Stimulated activated CD8-positive, alpha-beta memory T cell treated with anti-CD3 and anti-CD28 coated beads, Interleukin-7, amount 100 ng/mL, for 48 hours (primary cell): ENCODE results near the gene B4GALT3.

ENCODE experiments used
- DNase-seq, 2 donors: peaks; one replicate each; pipeline ENCODE4 v3.0.0-alpha.2; 2020; ENCODE audit warnings: low read depth in 1 of 2; ENCODE audit errors: extremely low read depth in 1 of 2

The B4GALT3 gene

DNA sequence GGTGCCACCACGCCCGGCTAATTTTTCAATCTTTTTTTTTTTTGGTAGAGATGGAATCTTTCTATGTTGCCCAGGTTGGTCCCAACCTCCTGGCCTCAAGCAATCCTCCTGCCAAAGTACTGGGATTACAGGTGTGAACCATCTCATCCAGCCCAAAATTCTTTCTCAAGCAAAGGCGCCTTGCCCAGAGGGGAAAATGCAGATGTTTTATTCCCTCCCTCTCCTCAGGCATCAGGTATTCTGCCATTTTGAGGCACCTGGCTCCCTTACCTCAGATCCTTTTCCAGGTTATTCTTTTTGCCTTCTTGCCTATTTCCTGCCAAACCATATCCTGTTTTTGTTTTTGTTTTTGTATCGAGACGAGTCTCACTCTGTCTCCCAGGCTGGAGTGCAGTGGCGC is 11.1 kb upstream of the B4GALT3 start:
- no peak for DNase-seq

GRCh38 chr1:161187311-161187710 is 10.0 kb upstream of the B4GALT3 start:
- DNase-seq: no peak

GRCh38 chr1:161185732-161186311 is 8.5 kb upstream of the B4GALT3 start:
- DNase-seq: no peak

DNA sequence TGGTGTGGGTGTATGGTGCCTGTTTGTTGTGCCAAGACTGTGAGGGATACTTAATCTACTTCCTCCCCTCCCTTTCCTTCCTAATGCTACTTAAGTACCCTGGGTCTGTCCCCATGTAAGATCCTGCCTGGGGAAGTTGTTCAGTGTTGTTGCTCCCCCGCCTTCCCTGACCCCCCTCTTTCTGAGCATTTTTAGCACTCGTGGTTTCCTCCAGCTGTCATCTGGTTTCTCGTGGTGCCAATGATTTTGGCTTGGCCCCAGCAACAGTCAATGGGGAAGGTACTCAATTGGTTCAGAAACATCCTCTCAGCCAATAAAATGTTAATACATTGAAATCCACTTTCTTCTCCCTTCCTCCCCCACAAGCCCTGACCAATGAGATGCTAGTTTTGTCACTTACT is 8.0 kb upstream of the B4GALT3 start:
- peak in 1 of 2 donors; percentile 63 for DNase-seq

DNA sequence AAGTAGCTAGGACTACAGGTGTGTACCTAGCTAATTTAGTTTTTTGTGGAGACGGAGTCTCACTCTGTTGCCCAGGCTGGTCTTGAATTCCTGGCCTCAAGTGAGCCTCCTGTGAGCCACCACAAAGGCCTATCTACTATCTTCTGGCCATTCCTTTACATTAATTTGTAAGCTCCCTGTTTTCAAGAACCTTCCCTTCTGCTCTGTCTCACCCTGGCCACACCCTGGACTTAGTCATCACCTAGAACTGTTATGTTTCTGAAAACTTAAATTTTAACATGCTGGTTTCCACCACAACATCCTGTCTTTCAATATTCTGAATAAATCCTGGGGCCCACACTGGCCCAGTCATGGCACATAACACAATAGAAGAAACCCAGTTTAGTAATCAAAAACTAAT is 4.9 kb upstream of the B4GALT3 start:
- peak in 1 of 2 donors; percentile 59 for DNase-seq

GRCh38 chr1:161180639-161181038 is 3.3 kb upstream of the B4GALT3 start:
- no peak for DNase-seq

DNA sequence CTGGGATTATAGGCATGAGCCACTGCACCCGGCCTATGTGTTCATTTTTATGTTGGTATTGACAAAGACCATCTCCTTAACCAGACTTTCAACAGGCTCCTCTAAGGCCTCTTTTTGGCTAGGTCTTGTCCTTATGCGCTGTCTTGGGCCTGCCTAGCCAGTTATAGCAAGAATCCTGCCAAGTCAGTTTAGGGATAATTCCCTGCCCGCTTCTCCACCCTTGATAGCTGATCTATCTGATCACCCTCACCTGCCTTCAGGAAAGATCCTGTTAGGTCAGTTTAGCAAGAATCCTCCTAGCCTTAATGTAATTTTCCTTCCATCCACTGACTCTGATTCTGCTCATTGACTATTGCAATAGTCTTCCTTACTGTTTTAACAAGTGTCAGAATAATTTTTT is 2.4 kb upstream of the B4GALT3 start:
- DNase-seq: no peak

- no peak for DNase-seq
Observed at GRCh38 chr1:161177936-161178244, 583 bp upstream of the B4GALT3 start.

DNA sequence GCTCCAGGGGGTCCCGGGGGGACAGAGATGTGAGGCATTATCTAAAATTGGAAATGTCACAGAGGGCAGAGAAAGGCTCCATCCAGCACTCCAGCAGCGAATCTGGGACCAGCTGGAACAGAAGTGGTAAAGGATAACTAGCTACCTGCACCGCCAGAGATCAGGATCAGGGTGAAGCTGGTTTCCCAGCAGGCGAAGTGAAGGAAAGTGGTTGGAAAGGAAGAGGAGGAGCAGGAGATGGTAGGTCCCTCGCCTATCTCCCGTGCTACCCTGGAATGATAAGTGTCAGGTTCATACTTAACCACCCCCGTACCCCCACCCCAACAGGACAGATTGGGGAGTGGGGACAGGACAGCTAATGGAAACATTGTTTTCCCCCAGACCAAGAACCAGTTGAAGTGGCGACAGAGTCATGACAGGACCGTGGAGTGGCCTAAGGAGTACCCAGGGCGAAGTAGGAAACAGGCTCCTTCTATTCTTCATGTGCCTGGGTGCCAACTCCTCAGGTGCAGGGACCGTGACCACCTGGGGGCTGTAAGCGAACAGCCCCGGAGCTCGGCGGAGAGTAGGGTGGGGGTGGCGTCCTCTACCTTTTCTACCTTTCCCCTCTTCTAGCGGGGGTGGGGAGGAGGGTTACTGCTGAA is 717 bp downstream of the B4GALT3 start:
- no peak for DNase-seq

GRCh38 chr1:161175771-161176453 is 1.4 kb downstream of the B4GALT3 start:
- no peak for DNase-seq

- no peak for DNase-seq
Observed at GRCh38 chr1:161174911-161175310, 2.4 kb downstream of the B4GALT3 start.

DNA sequence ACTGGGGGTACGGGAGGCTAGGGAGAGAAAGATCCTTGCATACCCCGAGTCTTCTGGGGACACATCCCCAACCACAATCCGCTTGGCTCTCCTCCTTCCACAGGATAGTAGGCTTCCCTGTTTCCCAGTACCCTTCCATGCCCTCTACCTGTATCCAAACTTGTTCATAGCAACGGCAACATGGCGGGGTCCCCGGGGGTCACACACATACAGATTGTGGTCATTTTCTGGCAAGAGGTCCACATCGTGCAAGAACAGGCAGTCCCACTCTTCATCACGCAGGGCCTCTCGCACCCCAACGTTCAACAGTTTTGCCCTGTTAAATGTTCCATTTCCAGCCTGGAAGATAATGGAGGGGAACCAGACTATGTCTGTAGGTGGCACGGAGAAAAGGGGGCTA is 3.6 kb downstream of the B4GALT3 start:
- DNase-seq: no peak

DNA sequence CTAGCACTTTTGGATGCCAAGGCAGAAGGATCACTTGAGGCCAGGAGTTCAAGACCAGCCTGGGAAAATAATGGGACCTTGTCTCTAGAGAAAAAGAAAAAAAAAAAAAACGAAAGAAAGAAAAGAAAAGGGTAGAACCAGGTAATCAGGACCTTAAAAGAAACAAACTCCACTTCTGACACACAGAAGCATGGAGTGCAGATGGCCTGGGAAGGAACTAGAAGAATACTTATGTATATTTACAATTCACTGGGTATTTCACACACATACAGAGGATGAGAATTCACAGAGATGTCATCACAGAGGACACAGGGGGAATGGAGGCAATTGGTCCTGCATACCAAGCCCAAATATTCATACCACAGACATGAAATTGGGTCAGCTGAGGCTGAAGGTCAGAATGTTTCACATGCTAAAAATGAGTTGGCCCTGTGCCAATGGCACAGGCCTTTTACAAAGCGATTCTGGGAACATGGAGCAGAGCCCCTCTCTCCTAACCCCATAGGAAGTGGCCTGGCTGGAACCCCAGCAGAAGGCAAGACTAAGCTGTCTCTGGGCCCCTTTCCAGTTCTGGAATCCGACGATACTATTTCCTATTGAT is 4.4 kb downstream of the B4GALT3 start:
- DNase-seq: no peak

DNA sequence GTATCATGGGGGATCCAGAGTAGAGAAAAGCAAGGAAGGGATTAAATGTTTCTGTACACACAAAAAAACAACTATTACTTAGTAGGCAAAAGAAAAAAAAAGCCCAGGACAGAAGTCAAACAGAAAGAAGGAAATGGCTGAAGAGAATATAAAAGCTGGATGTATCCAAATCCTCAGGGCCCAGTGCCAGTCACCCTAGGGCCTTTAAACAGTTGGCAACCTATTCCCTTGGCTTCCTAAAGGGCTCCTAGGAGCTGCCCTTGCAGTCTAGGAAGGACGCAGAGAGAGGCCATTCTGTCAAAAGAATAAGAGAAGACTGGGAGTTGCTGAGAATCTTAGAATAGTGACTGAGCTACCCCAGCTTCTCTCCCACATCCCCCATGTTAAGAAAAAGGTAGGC is 5.0 kb downstream of the B4GALT3 start:
- no peak for DNase-seq

DNA sequence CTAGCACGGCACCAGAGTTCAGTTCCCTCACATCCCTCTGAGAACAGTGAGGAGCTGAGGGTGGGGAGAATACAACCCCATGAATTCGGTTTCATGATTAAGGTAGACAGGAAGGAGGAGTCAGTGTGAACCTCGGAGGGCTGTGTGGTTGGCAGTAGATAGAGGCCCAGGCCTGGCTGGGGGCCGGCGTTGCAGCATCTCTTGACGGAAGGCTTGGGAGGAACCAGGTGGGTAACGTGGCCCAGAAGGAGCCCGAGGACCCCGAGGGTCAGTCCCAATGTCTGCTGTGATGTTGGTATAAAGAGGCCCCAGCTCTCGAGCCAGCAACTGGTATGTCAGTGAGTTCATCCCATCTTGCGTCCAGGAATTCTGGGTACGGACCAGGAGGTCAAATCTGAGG is 5.6 kb downstream of the B4GALT3 start:
- no peak for DNase-seq

GRCh38 chr1:161171191-161171590 is 6.1 kb downstream of the B4GALT3 start:
- DNase-seq: no peak

- DNase-seq: no peak
Observed at GRCh38 chr1:161168906-161169305, 8.4 kb downstream of the B4GALT3 start.

DNA sequence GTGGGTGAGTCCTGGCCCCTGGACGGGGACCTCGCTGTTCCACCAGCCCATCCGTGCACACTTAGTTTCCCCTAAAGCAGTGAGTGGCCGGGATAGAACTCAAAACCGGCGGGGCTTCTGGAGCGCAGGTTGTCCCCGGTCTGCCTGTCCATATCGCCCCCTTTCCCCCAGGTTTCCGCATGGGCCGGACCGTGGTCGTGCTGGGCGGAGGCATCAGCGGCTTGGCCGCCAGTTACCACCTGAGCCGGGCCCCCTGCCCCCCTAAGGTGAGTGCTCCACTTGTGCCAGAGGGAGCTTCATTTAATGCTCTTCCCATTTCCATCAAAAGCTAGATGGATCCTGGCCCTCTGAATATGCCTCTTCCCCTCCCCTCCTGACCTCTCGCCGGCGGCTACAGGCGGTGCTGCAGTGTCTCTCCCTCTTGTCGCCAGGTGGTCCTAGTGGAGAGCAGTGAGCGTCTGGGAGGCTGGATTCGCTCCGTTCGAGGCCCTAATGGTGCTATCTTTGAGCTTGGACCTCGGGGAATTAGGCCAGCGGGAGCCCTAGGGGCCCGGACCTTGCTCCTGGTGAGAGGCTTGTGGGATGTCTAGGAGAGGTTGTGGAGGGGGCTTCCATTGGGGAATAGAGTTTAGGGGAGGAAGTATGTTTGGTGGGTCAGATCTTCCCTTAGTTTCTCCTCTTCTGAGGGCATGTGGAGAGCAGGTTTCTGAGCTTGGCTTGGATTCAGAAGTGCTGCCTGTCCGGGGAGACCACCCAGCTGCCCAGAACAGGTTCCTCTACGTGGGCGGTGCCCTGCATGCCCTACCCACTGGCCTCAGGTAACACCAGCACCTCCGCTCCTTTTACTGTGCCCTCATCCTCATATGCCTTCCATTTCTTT is 10.4 kb downstream of the B4GALT3 start:
- no peak for DNase-seq

- DNase-seq: peak; percentile 84 to 96
Observed at GRCh38 chr1:161165742-161166668, 11.3 kb downstream of the B4GALT3 start, which contains the start of gene PPOX. Gene PPOX (plus strand): TSS chr1:161166426. CDS start chr1:161166848, 422 bp downstream.
